Panc1 (cell line): ENCODE measurements around the gene OR52E8. TPM values are rescaled to one million over a fixed set of nuclear protein-coding genes. Genes with fewer than 3 reads are reported as not detected.

Experiments
- ATAC-seq: fragments of 200-7000 bp; cut with Tn5 transposase; 2 replicates; pipeline ENCODE4 v1.9.1; 2020; ENCODE audit warnings: mild to moderate bottlenecking, moderate library complexity
- BruUV-seq: library from RNA; stranded (reverse); fragments of 400-500 nt; replicated peaks from 2 replicates; lab custom pipeline; 2021; lab: Mats Ljungman, UMichigan
- CTCF ChIA-PET: fragments of 300-600 bp; sonication (Branson Sonifier 250); formaldehyde crosslinking; loops from one replicate; lab custom pipeline; 2022; ENCODE audit warnings: antibody characterized with exemption; lab: Charles Lee
- POLR2A ChIA-PET: fragments of 300-600 bp; sonication (Branson Sonifier 250); formaldehyde crosslinking; loops from one replicate; lab custom pipeline; 2022; ENCODE audit warnings: antibody characterized with exemption; lab: Charles Lee
- DNase-seq: peaks from one replicate; pipeline ENCODE4 v3.0.0-alpha.2; 2010; ENCODE audit warnings: low read depth, low spot score
- H3K27ac ChIP-seq: 2 replicates; pipeline ENCODE4 v1.5.1; 2011; ENCODE audit warnings: mild to moderate bottlenecking, low read length, inconsistent platforms
- H3K27me3 ChIP-seq: fragments of 200-500 bp; sonication (Bioruptor generic); 2 replicates; pipeline ENCODE4 v1.6.0; 2014; ENCODE audit warnings: low read length, inconsistent platforms; ENCODE audit not compliant: control insufficient read depth, insufficient read depth
- H3K36me3 ChIP-seq: fragments of 200-500 bp; sonication (Bioruptor generic); 2 replicates; pipeline ENCODE4 v1.5.1; 2014; ENCODE audit warnings: inconsistent platforms, mild to moderate bottlenecking, low read length, moderate library complexity; ENCODE audit not compliant: control insufficient read depth, insufficient read depth
- H3K4me1 ChIP-seq: 2 replicates; pipeline ENCODE4 v1.5.1; 2011; ENCODE audit warnings: inconsistent platforms, mild to moderate bottlenecking, low read length, moderate library complexity; ENCODE audit not compliant: control insufficient read depth, insufficient read depth
- H3K4me3 ChIP-seq, 2 experiments: 2 replicates each; pipeline ENCODE4 v1.5.1; 2011 to 2012; ENCODE audit warnings: low read depth in 2 of 2, low read length in 2 of 2, mild to moderate bottlenecking in 2 of 2, inconsistent platforms in 1 of 2, moderate library complexity in 1 of 2
- H3K9me3 ChIP-seq: fragments of 200-500 bp; sonication (Bioruptor generic); 2 replicates; pipeline ENCODE4 v1.5.1; 2014; ENCODE audit warnings: low read depth, mild to moderate bottlenecking, inconsistent platforms, low read length, moderate library complexity; ENCODE audit not compliant: control insufficient read depth, insufficient read depth
- CTCF ChIP-seq: fragments of 450-650 bp; IDR thresholded peaks from 2 replicates; pipeline ENCODE4 v1.5.1; 2017; ENCODE audit warnings: mild to moderate bottlenecking
- POLR2AphosphoS5 ChIP-seq: IDR thresholded peaks from 2 replicates; pipeline ENCODE4 v1.6.1; 2012; ENCODE audit warnings: mild to moderate bottlenecking, low read depth, low read length, moderate library complexity
- REST ChIP-seq, 2 experiments: IDR thresholded peaks; 2 replicates each; pipeline ENCODE4 v1.6.1; 2011 to 2012; ENCODE audit warnings: low read depth in 2 of 2, control low read depth in 1 of 2, low read length in 1 of 2, mild to moderate bottlenecking in 1 of 2, moderate library complexity in 1 of 2; ENCODE audit not compliant: insufficient read depth in 1 of 2
- SIN3A ChIP-seq: IDR thresholded peaks from 2 replicates; pipeline ENCODE4 v1.6.1; 2012; ENCODE audit warnings: low read depth, mild to moderate bottlenecking, low read length, moderate library complexity, borderline replicate concordance; ENCODE audit not compliant: insufficient read depth
- TCF7L2 ChIP-seq: IDR thresholded peaks from 2 replicates; pipeline ENCODE4 v1.6.1; 2011; ENCODE audit warnings: mild to moderate bottlenecking, low read depth, low read length, inconsistent platforms
- in situ Hi-C: cut with HindIII; loops from 2 replicates; pipeline ENCODE4 v1.10.0; 2016; ENCODE audit warnings: low sequenced_read_pairs, low pct_unique_long_range_greater_than_20kb
- intact Hi-C: fragments of 100-400 bp; cut with micrococcal nuclease; formaldehyde crosslinking; loops from one replicate; pipeline ENCODE4 v1.10.0; 2022; ENCODE audit not compliant: unreplicated experiment
- total RNA-seq: library from RNA; stranded (reverse); gene quantifications from one replicate; pipeline ENCODE4 v1.2.1, GENCODE V29; 2021; ENCODE audit not compliant: unreplicated experiment

The OR52E8 gene
- total RNA-seq, 1 experiment from 2014 or later, result not detected

- Histone ChIP-seq H3K36me3 (no peaks in the 10 kb centered on the region), H3K27ac (no peak within 1 kb of the TSS), H3K9me3 (no peaks in the 10 kb centered on the region), H3K4me1 (no peaks in the 10 kb centered on the region), H3K4me3 (no peak within 1 kb of the TSS), H3K27me3 (peaks cover 2% of the 10 kb centered on the region; the same call in 1 of the 2 replicates)
- DNase-seq (no peak), ATAC-seq (no peak)
- intact Hi-C loops, result no loop called here
- in situ Hi-C loops, result no loop called here
- ChIA-PET POLR2A (no interaction called here), CTCF (no interaction called here)
- BruUV-seq, result no TSS peak
- TF ChIP-seq REST (IDR thresholded peaks at IDR 0.05; ENCODE audit: insufficient read depth in 1 of 2, low read depth in 2 of 2, low read length in 1 of 2) (no peak), TCF7L2 (no peak)
Observed at GRCh38 chr11:5841797-5842196, 15.7 kb downstream of the OR52E8 start, which contains the start of gene OR52E6. Gene OR52E6, minus strand, starts transcription at chr11:5841897. Its CDS starts 0 bp downstream, at chr11:5841897.

GRCh38 chr11:5837695-5838094 lies 19.8 kb downstream of the OR52E8 start:
- no peaks in the 10 kb centered on the region for H3K36me3 ChIP-seq
- ChIA-PET CTCF (no interaction called here), POLR2A (no interaction called here)
- in situ Hi-C loops (no loop called here), intact Hi-C loops (no loop called here)
- H3K27ac ChIP-seq, result no peak overlapping the region
- no peak for ATAC-seq
- H3K9me3 ChIP-seq, result no peaks in the 10 kb centered on the region
- no TSS peak for BruUV-seq
- no peak for DNase-seq
- H3K27me3 ChIP-seq, result no peaks in the 10 kb centered on the region
- TF ChIP-seq CTCF, result no peak
- no peak for TF ChIP-seq SIN3A
- no peak for TF ChIP-seq TCF7L2
- no peak for TF ChIP-seq POLR2AphosphoS5
- no peak for TF ChIP-seq REST (IDR thresholded peaks at IDR 0.05; ENCODE audit: insufficient read depth in 1 of 2, low read depth in 2 of 2, low read length in 1 of 2)
- no peaks in the 10 kb centered on the region for H3K4me1 ChIP-seq
- no peak overlapping the region for H3K4me3 ChIP-seq
